Stimulated activated CD8-positive, alpha-beta memory T cell treated with anti-CD3 and anti-CD28 coated beads, Interleukin-7, amount 100 ng/mL, for 24 hours (primary cell): ENCODE measurements around the gene NOL7.

Experiments
- DNase-seq: peaks from one replicate; pipeline ENCODE4 v3.0.0-alpha.2; 2020; ENCODE audit warnings: low read depth

NOL7 gene

DNA sequence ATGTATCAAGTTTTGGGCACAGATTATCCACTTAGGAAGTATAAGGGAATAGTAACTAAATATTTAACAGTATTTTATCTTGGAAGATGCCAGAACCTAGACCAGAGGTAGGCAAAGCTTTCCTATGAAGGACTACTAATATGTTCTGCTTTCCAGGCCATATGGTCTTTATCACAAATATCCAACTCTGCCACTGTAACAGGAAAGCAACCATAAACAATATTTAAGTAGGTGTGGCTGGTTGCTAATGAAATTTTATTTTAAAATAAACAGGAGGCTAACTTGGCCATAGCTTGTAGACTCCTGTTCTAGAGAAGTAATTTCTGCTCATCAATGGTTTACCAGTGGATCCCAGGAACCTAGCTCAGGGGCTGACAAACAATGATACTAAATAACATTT lies 39.4 kb downstream of the NOL7 start:
- no peak for DNase-seq

DNA sequence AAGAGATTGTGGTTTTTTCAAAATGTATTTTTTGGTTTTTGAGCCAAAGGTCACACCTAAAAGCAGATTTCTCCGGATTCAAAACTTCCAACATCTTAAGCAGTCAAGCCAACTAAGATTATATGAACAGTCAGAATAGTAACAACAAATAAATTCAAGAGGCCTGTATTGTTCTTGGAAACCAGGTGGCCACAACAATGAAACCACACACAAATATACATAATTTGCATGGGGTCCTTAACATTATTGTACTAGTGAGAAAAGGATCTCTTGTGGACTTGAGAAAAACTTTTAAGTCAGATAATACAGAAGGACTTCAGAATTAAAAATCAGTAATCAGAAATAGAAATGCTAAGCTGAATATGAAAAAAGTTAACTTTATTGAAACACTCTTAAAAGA lies 40.6 kb downstream of the NOL7 start:
- DNase-seq, result no peak

DNA sequence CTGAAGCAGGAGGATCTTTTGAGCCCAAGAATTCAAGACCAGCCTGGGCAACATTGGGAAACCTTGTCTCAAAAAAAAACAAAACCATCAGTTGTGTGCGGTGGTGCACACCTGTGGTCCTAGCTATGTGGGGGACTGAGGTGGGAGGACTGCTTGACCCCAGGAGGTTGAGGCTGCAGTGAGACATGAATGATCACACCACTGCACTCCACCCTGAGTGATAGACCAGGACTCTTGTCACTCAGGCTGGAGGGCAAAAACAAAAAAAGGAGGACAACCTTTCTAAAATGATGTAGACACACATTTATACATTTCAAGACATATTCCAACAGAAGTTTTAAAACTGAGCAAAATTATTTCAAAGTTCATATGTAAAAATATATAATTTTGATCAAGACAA lies 45.1 kb downstream of the NOL7 start:
- no peak for DNase-seq

DNA sequence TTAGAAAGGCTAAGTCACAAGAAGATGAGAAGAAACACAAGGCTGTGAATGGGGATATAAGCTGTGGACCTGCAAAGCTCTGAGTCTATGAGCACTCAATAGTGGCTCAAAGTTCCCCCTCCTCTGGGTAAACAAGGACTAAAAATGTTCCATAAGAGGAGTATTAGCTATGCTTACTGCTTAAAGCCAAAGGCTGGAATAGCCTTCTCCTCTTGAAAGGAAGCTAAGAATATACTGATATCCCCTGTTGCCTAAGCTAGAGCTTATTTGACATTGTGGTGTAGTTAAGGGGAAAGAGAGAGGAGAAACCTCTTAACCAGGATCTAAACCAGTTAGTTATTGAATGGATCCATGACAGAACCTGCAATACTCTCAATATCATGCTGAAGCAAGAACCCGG lies 45.8 kb downstream of the NOL7 start:
- no peak for DNase-seq

DNA sequence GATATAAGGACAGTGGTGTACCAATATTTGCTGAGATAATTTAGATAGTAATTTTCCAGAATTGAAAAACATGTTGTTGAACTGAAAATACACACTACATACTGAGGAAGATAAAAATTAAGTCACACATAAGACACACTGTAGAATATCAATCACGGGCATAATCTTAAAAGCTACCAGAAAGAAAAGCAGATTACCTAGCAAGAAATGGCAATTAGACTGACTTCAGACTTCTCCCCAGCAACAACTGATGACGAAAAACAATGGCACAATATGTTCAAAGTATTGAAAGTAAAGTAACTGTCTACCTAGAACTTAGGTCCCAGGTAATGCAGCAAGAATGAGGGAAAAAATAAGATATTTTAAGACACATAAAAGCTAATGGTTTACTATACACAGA lies 46.5 kb downstream of the NOL7 start:
- no peak for DNase-seq

DNA sequence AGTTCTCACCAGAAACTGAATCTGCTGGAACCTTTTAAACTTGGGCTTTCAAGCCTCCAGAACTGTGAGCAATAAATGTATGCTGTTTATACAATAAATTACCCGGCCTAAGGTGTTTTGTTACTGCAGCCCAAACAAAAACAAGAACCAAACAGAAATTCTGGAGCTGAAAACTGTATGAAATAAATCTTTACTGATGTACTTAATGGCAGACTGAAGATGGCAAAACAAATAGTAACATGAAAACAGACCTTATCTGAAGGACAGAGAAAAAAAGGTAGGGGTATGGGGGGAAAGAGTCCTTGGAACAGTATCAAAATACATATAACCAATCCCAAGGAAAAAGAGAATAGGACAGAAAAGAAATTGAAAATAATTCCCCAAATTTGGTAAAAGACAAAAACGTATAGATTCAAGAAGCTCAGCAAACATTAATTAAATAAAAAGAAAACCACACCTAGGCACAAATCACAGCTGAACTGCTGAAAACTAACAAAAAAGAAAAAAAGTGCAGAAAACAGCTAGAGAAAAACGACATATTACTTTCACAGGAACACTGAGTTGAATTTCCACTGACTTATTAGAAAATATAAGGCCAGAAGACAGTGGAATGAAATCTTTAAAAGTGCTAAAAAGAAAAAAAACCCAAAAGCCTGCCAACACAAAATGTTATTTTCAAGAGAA lies 47.7 kb downstream of the NOL7 start:
- DNase-seq, result no peak

DNA sequence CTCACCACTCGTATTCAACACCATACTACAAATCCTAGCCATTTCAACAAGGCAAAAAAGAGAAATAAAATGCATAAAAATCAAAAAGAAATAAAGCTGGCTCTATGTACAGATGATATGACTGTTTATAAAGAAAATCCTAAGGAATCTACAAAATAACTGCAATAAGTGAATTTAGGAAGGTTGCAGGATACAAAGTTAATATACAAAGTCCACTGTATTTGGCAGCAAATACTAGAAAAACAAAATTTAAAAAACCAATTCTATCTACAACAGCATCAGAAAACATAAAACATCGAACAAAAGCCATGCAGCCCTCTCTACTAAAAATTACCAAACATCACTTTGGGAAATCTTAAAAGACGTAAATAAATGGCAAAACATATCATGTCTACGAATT lies 48.9 kb downstream of the NOL7 start:
- no peak for DNase-seq

GRCh38 chr6:13664703-13665352 lies 49.7 kb downstream of the NOL7 start:
- DNase-seq, result no peak

DNA sequence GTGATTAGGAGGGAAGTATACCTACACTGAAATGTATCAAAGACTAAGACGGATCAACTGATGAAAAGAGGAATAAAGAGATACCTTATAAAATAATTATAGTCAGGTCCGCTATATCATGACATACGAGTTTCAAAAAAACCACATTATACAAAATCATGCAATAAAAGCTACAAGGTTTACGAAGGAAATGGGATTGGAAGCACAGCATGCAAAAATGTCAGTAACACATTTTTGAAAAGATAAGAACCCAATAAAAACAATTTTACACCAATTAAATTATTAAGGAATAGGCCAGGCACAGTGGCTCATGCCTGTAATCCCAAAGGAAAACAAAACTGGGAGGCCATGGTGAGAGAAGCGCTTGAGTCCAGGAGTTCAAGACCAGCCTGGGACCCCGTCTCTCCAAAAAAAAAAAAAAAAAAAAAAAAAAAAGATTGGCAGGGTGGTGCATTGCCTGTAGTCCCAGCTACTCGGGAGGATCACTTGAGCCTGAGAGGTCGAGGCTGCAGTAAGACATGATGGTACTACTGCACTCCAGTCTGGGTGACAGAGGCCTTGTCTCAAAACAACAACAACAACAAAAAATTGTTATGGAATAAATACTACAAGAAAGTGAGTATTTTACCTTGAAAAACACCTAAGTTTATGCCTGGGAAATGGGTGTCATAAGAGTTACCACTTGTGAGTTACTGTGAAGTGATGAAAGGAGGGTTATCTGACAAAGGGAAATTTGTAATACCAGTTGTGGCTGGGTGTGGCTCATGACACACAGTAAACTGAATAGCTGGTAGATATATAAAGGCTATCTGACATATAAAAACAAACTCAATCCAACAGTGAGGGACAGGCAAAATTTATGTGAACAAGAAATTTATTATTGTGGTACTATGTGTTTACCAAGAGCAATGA lies 51.3 kb downstream of the NOL7 start:
- no peak for DNase-seq

- no peak for DNase-seq
Measured at GRCh38 chr6:13667655-13668054, 52.5 kb downstream of the NOL7 start.

GRCh38 chr6:13668291-13668928 lies 53.3 kb downstream of the NOL7 start:
- no peak for DNase-seq

DNA sequence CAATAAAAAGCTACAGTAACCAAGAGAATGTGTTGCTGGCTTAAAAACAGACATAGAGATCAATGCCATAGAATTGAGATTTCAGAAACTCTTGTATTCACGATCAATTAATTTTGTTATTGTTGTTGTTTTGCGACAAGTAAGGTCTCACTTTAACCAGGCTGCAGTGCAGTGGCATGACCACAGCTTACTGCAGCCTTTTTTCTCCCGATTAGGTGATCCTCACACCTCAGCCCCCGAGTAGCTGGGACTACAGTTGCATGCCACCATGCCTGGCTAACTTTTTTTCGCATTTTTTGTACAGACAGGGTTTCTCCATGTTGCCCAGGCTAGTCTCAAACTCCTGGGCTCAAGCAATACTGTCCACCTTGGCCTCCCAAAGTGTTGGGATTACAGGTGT lies 54.3 kb downstream of the NOL7 start:
- no peak for DNase-seq
